NB4 (cell line): ENCODE results near the gene ARHGEF7.
"Not testable (repeated sequence)": the region's sequence is repeated elsewhere in the genome, so short reads cannot be mapped to it uniquely, and the experiment has no call there.

ENCODE experiments used
- DNase-seq: peaks from one replicate; pipeline ENCODE4 v3.0.0; 2010; ENCODE audit warnings: low read depth
- H3K4me3 ChIP-seq: one replicate; pipeline ENCODE4 v1.5.1; 2011; ENCODE audit warnings: mild to moderate bottlenecking, low read depth, low read length, moderate library complexity
- MYC ChIP-seq: IDR thresholded peaks from 2 replicates; pipeline ENCODE4 v1.6.1; 2011; ENCODE audit warnings: low read depth, low read length
- POLR2A ChIP-seq: IDR thresholded peaks from 2 replicates; pipeline ENCODE4 v1.6.1; 2011; ENCODE audit warnings: mild to moderate bottlenecking; ENCODE audit not compliant: insufficient read length; ENCODE audit errors: extremely low read depth
- TF ChIP-seq, protein P1 (sequence below): IDR thresholded peaks from one replicate; pipeline ENCODE4 v1.5.1; 2012; ENCODE audit warnings: low read depth, low read length
- TF ChIP-seq, protein P2 (sequence below): IDR thresholded peaks from 2 replicates; pipeline ENCODE4 v1.6.1; 2011; ENCODE audit warnings: low read depth, low read length

ARHGEF7 gene

GRCh38 chr13:111076155-111077013 is 38.7 kb upstream of the ARHGEF7 start:
- DNase-seq, result no peak
- H3K4me3 ChIP-seq, result no peak overlapping the region
- TF ChIP-seq, protein P1, sequence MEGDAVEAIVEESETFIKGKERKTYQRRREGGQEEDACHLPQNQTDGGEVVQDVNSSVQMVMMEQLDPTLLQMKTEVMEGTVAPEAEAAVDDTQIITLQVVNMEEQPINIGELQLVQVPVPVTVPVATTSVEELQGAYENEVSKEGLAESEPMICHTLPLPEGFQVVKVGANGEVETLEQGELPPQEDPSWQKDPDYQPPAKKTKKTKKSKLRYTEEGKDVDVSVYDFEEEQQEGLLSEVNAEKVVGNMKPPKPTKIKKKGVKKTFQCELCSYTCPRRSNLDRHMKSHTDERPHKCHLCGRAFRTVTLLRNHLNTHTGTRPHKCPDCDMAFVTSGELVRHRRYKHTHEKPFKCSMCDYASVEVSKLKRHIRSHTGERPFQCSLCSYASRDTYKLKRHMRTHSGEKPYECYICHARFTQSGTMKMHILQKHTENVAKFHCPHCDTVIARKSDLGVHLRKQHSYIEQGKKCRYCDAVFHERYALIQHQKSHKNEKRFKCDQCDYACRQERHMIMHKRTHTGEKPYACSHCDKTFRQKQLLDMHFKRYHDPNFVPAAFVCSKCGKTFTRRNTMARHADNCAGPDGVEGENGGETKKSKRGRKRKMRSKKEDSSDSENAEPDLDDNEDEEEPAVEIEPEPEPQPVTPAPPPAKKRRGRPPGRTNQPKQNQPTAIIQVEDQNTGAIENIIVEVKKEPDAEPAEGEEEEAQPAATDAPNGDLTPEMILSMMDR, result no peak
- TF ChIP-seq, protein P2, sequence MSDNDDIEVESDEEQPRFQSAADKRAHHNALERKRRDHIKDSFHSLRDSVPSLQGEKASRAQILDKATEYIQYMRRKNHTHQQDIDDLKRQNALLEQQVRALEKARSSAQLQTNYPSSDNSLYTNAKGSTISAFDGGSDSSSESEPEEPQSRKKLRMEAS, result no peak
- no peak for TF ChIP-seq POLR2A

DNA sequence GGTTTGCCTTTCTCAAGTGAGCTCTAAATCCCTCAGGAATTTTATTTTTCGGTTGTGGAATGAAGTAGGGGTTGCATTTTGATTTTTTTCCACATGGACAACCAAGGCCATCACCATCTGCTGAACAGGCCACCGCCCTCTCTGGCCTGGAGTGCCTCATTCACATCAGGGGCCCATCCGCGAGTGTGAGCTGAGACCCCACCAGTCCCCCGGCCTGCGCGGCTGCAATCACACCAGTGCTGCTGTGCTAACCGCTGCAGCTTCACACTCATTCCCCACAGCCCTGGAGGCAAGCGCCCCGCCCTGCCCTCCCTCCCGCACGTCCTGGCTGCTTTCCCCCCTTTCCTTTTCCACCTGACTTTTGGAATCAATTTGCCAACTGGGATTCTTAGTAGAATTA is 35.7 kb upstream of the ARHGEF7 start:
- H3K4me3 ChIP-seq, result no peak overlapping the region
- no peak for DNase-seq
- no peak for TF ChIP-seq POLR2A
- TF ChIP-seq MYC, result no peak
- TF ChIP-seq, protein P2, result no peak
- TF ChIP-seq, protein P1, result no peak

DNA sequence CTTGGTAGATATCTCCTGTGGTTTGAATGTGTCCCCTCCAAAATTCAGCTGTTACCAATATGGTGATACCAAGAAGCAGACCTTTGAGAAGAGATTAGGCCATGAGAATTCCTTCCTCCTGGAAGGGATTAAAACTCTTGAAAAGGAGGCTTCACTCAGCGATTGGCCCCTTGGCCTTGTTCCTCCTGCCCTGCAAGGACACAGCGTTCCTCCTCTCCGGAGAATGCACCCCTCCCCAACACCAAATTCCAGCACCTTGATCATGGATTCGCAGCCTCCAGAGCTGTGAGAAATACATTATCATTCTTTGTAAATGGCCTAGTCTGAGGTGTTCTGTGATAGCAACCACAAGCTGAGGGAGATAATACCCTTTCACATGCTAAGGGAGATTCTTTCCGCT is 34.5 kb upstream of the ARHGEF7 start:
- no peak for DNase-seq
- TF ChIP-seq, protein P1, result no peak
- no peak for TF ChIP-seq POLR2A
- TF ChIP-seq, protein P2, result no peak
- TF ChIP-seq MYC, result no peak
- no peak overlapping the region for H3K4me3 ChIP-seq

DNA sequence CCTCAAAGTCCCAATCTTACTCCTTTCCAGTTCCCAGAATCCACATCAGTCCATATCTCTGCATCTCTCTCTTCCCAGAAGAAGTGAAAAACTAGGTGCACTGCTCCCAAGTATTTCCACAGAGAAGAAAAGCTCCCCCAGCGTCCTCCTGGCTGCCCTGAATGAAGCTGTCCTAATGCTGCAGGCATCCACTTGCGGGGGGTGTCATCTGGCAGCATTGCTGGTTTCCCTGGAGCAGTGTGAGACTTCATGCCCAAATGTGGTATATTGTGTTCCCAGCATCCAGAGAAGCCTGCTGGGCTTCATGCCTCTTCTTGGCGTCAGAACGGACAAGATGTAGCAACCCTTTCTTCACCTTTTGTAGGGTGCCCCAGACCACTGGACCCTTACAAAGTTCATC is 32.9 kb upstream of the ARHGEF7 start:
- H3K4me3 ChIP-seq, result no peak overlapping the region
- TF ChIP-seq, protein P2, result no peak
- TF ChIP-seq, protein P1, result no peak
- TF ChIP-seq MYC (no peak), POLR2A (no peak)
- DNase-seq, result no peak

DNA sequence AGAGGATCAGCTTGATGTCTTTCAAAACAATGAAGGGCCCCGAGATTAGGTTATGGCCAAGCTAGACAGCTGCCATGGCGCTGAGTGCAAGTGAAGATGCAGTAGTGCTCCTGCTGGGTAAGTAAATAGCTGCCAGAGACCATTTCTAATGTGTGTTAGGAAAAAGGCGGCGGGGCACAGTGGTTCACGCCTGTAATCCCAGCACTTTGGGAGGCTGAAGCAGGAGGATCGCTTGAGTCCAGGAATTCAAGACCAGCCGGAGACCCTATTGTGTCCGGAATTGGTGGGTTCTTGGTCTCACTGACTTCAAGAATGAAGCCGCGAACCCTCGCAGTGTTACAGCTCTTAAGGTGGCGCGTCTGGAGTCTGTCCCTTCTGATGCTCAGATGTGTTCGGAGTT is 32.3 kb upstream of the ARHGEF7 start:
- DNase-seq, H3K4me3 ChIP-seq: not testable (repeated sequence)

DNA sequence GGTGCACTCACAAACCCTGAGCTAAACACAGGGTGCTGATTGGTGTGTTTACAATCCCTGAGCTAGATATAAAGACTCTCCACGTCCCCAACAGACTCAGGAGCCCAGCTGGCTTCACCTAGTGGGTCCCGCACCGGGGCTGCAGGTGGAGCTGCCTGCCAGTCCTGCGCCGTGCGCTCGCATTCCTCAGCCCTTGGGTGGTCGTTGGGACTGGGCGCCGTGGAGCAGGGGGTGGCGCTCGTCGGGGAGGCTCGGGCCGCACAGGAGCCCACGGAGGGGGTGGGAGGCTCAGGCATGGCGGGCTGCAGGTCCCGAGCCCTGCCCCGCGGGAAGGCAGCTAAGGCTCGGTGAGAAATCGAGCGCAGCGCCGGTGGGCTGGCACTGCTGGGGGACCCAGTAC is 31.4 kb upstream of the ARHGEF7 start:
- DNase-seq, result not testable (repeated sequence)

GRCh38 chr13:111090169-111090568 is 24.9 kb upstream of the ARHGEF7 start:
- no peak for DNase-seq
- H3K4me3 ChIP-seq, result no peak overlapping the region
- TF ChIP-seq POLR2A, result no peak
- no peak for TF ChIP-seq MYC
- TF ChIP-seq, protein P2, result no peak
- TF ChIP-seq, protein P1, result no peak

More for the DNA sequence above, 31.4 kb upstream of the ARHGEF7 start:
- not testable (repeated sequence) for H3K4me3 ChIP-seq
